ENCODE measurements around the gene ITIH1. TPM values are rescaled to one million over a fixed set of nuclear protein-coding genes. Genes with fewer than 3 reads are reported as not detected.

ITIH1 gene
- total and polyA plus RNA-seq, 7 experiments from 2014 or later, result not detected

GRCh38 chr3:52792961-52793695 is 15.7 kb downstream of the ITIH1 start:
- peaks cover 0 to 4% (median 0%) of the 10 kb centered on the region in 7 donors for H3K4me1 Mint-ChIP-seq
- Histone ChIP-seq H3K4me1 (ENCODE audit: control insufficient read depth in 2 of 2, insufficient read depth in 2 of 2, low read length in 2 of 2) (no peaks in the 10 kb centered on the region), H3K27me3 (ENCODE audit: control insufficient read depth in 2 of 2, insufficient read depth in 2 of 2, low read length in 2 of 2) (no peaks in the 10 kb centered on the region), H3K9me3 (ENCODE audit: control insufficient read depth in 2 of 3, low read length in 3 of 3) (no peaks in the 10 kb centered on the region), H3K36me3 (ENCODE audit: control insufficient read depth in 2 of 3, insufficient read depth in 3 of 3, low read length in 3 of 3) (no peaks in the 10 kb centered on the region), H3K27ac (ENCODE audit: low read depth, low read length) (no peak overlapping the region), H3K4me3 (ENCODE audit: low read length) (no peak overlapping the region)
- no peaks in the 10 kb centered on the region for H3K9me3 Mint-ChIP-seq
- ATAC-seq (no peak), DNase-seq (no peak)
- intact Hi-C loops (cut with micrococcal nuclease), result no loop called here
- CTCF ChIA-PET, result no interaction called here
- H3K27me3 Mint-ChIP-seq, result no peaks in the 10 kb centered on the region
- H3K36me3 Mint-ChIP-seq, result no peaks in the 10 kb centered on the region
- peak overlapping the region in 1 of 9 donors; percentile 64 for H3K27ac Mint-ChIP-seq
- POLR2A ChIA-PET, result interaction anchor here (1.7 kb wide), 1 partner anchor 23 kb away, joined by 3 read pairs; the partner anchor contains the start of gene NEK4
- H3K4me3 Mint-ChIP-seq, result no peak overlapping the region

- peak overlapping the region in 1 of 9 donors; percentile 43 for H3K27ac Mint-ChIP-seq
- H3K4me1 ChIP-seq (ENCODE audit: control insufficient read depth in 2 of 2, insufficient read depth in 2 of 2, low read length in 2 of 2), result no peaks in the 10 kb centered on the region
- CTCF ChIA-PET, result no interaction called here
Observed at GRCh38 chr3:52793702-52794611, 16.6 kb downstream of the ITIH1 start.

GRCh38 chr3:52794612-52795099 is 17.3 kb downstream of the ITIH1 start, which contains the start of gene ITIH3:
ITIH3 (plus strand) TSS chr3:52794796; CDS start chr3:52794804, 8 bp downstream.
- peaks cover 0 to 8% (median 0%) of the 10 kb centered on the region in 7 donors for H3K4me1 Mint-ChIP-seq
- H3K4me3 ChIP-seq (ENCODE audit: low read length), result no peak within 1 kb of the TSS
- peak within 1 kb of the TSS in 1 of 9 donors; percentile 43 for H3K27ac Mint-ChIP-seq
- no peaks in the 10 kb centered on the region for H3K27me3 ChIP-seq (ENCODE audit: control insufficient read depth in 2 of 2, insufficient read depth in 2 of 2, low read length in 2 of 2)
- ChIA-PET CTCF (no interaction called here), POLR2A (no interaction called here)
- ATAC-seq (no peak), DNase-seq (no peak)
- H3K4me1 ChIP-seq (ENCODE audit: control insufficient read depth in 2 of 2, insufficient read depth in 2 of 2, low read length in 2 of 2), result no peaks in the 10 kb centered on the region
- H3K27me3 Mint-ChIP-seq, result peaks cover 0 to 5% (median 0%) of the 10 kb centered on the region in 5 donors
- H3K27ac ChIP-seq (ENCODE audit: low read depth, low read length), result no peak within 1 kb of the TSS
- intact Hi-C loops (cut with micrococcal nuclease), result no loop called here
- H3K9me3 ChIP-seq (ENCODE audit: control insufficient read depth in 2 of 3, low read length in 3 of 3), result no peaks in the 10 kb centered on the region
- no peaks in the 10 kb centered on the region for H3K36me3 ChIP-seq (ENCODE audit: control insufficient read depth in 2 of 3, insufficient read depth in 3 of 3, low read length in 3 of 3)
- no peaks in the 10 kb centered on the region for H3K36me3 Mint-ChIP-seq
- no peak within 1 kb of the TSS for H3K4me3 Mint-ChIP-seq
- no peaks in the 10 kb centered on the region for H3K9me3 Mint-ChIP-seq

More at GRCh38 chr3:52793702-52794611, 16.6 kb downstream of the ITIH1 start:
- intact Hi-C loops (cut with micrococcal nuclease), result no loop called here
- POLR2A ChIA-PET, result no interaction called here
- ATAC-seq (no peak), DNase-seq (no peak)
- Histone ChIP-seq H3K36me3 (ENCODE audit: control insufficient read depth in 2 of 3, insufficient read depth in 3 of 3, low read length in 3 of 3) (no peaks in the 10 kb centered on the region), H3K4me3 (ENCODE audit: low read length) (no peak overlapping the region), H3K27me3 (ENCODE audit: control insufficient read depth in 2 of 2, insufficient read depth in 2 of 2, low read length in 2 of 2) (no peaks in the 10 kb centered on the region), H3K27ac (ENCODE audit: low read depth, low read length) (no peak overlapping the region), H3K9me3 (ENCODE audit: control insufficient read depth in 2 of 3, low read length in 3 of 3) (no peaks in the 10 kb centered on the region)
- no peak overlapping the region for H3K4me3 Mint-ChIP-seq
- peaks cover 0 to 4% (median 0%) of the 10 kb centered on the region in 7 donors for H3K4me1 Mint-ChIP-seq
- H3K9me3 Mint-ChIP-seq, result no peaks in the 10 kb centered on the region
- no peaks in the 10 kb centered on the region for H3K27me3 Mint-ChIP-seq
- no peaks in the 10 kb centered on the region for H3K36me3 Mint-ChIP-seq

- no peaks in the 10 kb centered on the region for H3K36me3 ChIP-seq (ENCODE audit: control insufficient read depth in 2 of 3, insufficient read depth in 3 of 3, low read length in 3 of 3)
- H3K4me3 ChIP-seq (ENCODE audit: low read length), result no peak overlapping the region
- peaks cover 0 to 5% (median 0%) of the 10 kb centered on the region in 5 donors for H3K27me3 Mint-ChIP-seq
- H3K4me3 Mint-ChIP-seq, result no peak overlapping the region
- POLR2A ChIA-PET, result no interaction called here
- peaks cover 0 to 8% (median 0%) of the 10 kb centered on the region in 7 donors for H3K4me1 Mint-ChIP-seq
- DNase-seq (no peak), ATAC-seq (no peak)
- CTCF ChIA-PET, result no interaction called here
- no peak overlapping the region for H3K27ac Mint-ChIP-seq
- intact Hi-C loops (cut with micrococcal nuclease), result no loop called here
- no peaks in the 10 kb centered on the region for H3K36me3 Mint-ChIP-seq
- H3K4me1 ChIP-seq (ENCODE audit: control insufficient read depth in 2 of 2, insufficient read depth in 2 of 2, low read length in 2 of 2), result no peaks in the 10 kb centered on the region
- H3K9me3 ChIP-seq (ENCODE audit: control insufficient read depth in 2 of 3, low read length in 3 of 3), result no peaks in the 10 kb centered on the region
- no peak overlapping the region for H3K27ac ChIP-seq (ENCODE audit: low read depth, low read length)
- H3K9me3 Mint-ChIP-seq, result no peaks in the 10 kb centered on the region
- H3K27me3 ChIP-seq (ENCODE audit: control insufficient read depth in 2 of 2, insufficient read depth in 2 of 2, low read length in 2 of 2), result no peaks in the 10 kb centered on the region
Observed at GRCh38 chr3:52795298-52795900, 18.0 kb downstream of the ITIH1 start.

GRCh38 chr3:52796411-52796810 is 19.0 kb downstream of the ITIH1 start:
- intact Hi-C loops (cut with micrococcal nuclease), result no loop called here
- Histone ChIP-seq H3K36me3 (ENCODE audit: control insufficient read depth in 2 of 3, insufficient read depth in 3 of 3, low read length in 3 of 3) (no peaks in the 10 kb centered on the region), H3K9me3 (ENCODE audit: control insufficient read depth in 2 of 3, low read length in 3 of 3) (no peaks in the 10 kb centered on the region), H3K27me3 (ENCODE audit: control insufficient read depth in 2 of 2, insufficient read depth in 2 of 2, low read length in 2 of 2) (no peaks in the 10 kb centered on the region), H3K27ac (ENCODE audit: low read depth, low read length) (no peak overlapping the region), H3K4me1 (ENCODE audit: control insufficient read depth in 2 of 2, insufficient read depth in 2 of 2, low read length in 2 of 2) (no peaks in the 10 kb centered on the region), H3K4me3 (ENCODE audit: low read length) (no peak overlapping the region)
- Mint-ChIP-seq H3K27ac (no peak overlapping the region), H3K27me3 (peaks cover 0 to 5% (median 0%) of the 10 kb centered on the region in 5 donors), H3K4me3 (no peak overlapping the region), H3K4me1 (peaks cover 0 to 8% (median 0%) of the 10 kb centered on the region in 7 donors), H3K36me3 (no peaks in the 10 kb centered on the region), H3K9me3 (no peaks in the 10 kb centered on the region)
- no peak for DNase-seq
- no peak for ATAC-seq
- CTCF ChIA-PET, result no interaction called here
- POLR2A ChIA-PET, result no interaction called here

- H3K4me3 ChIP-seq (ENCODE audit: low read length), result no peak overlapping the region
- intact Hi-C loops (cut with micrococcal nuclease), result loop anchor here in 1 of 2 donors (2.0 kb wide), 1 partner anchor 56 kb away; no protein-coding TSS in a partner anchor
- no peaks in the 10 kb centered on the region for H3K27me3 ChIP-seq (ENCODE audit: control insufficient read depth in 2 of 2, insufficient read depth in 2 of 2, low read length in 2 of 2)
- no peaks in the 10 kb centered on the region for H3K4me1 ChIP-seq (ENCODE audit: control insufficient read depth in 2 of 2, insufficient read depth in 2 of 2, low read length in 2 of 2)
- ChIA-PET POLR2A (no interaction called here), CTCF (no interaction called here)
- peaks cover 0 to 8% (median 0%) of the 10 kb centered on the region in 7 donors for H3K4me1 Mint-ChIP-seq
- H3K27me3 Mint-ChIP-seq, result peaks cover 0 to 5% (median 0%) of the 10 kb centered on the region in 5 donors
- ATAC-seq (no peak), DNase-seq (no peak)
- no peaks in the 10 kb centered on the region for H3K9me3 ChIP-seq (ENCODE audit: control insufficient read depth in 2 of 3, low read length in 3 of 3)
- no peak overlapping the region for H3K27ac ChIP-seq (ENCODE audit: low read depth, low read length)
- H3K27ac Mint-ChIP-seq, result no peak overlapping the region
- no peaks in the 10 kb centered on the region for H3K36me3 Mint-ChIP-seq
- no peak overlapping the region for H3K4me3 Mint-ChIP-seq
- H3K9me3 Mint-ChIP-seq, result no peaks in the 10 kb centered on the region
- no peaks in the 10 kb centered on the region for H3K36me3 ChIP-seq (ENCODE audit: control insufficient read depth in 2 of 3, insufficient read depth in 3 of 3, low read length in 3 of 3)
Observed at GRCh38 chr3:52798376-52798977, 21.1 kb downstream of the ITIH1 start.

Measured in naive thymus-derived CD4-positive, alpha-beta T cell (primary cell).